NCI-H510A (cell line): ENCODE data around the gene CTSH.
A peak's percentile ranks its signal among the peaks of the same experiment; 100 is the strongest.
"Not testable (repeated sequence)": the region's sequence is repeated elsewhere in the genome, so short reads cannot be mapped to it uniquely, and the experiment has no call there.

Experiments
- DNase-seq: peaks from one replicate; lab custom pipeline; 2025; lab: John Stamatoyannopoulos, UW

CTSH gene

GRCh38 chr15:78880813-78881212 is 64.0 kb downstream of the CTSH start:
- DNase-seq = no peak

- no peak for DNase-seq
These were observed 64.7 kb downstream of the CTSH start for GRCh38 chr15:78880242-78880533.

- DNase-seq = no peak
These were observed 65.2 kb downstream of the CTSH start for GRCh38 chr15:78879517-78880241.

- DNase-seq = no peak
These were observed 66.5 kb downstream of the CTSH start for GRCh38 chr15:78878356-78878755.

- not testable (repeated sequence) for DNase-seq
These were observed 67.9 kb downstream of the CTSH start for GRCh38 chr15:78876954-78877353.

GRCh38 chr15:78875107-78875914 is 69.5 kb downstream of the CTSH start:
- no peak for DNase-seq

GRCh38 chr15:78873793-78874765 is 70.8 kb downstream of the CTSH start:
- DNase-seq = no peak

- DNase-seq = peak; percentile 50
These were observed 71.7 kb downstream of the CTSH start for GRCh38 chr15:78872972-78873792.

GRCh38 chr15:78872155-78872971 is 72.5 kb downstream of the CTSH start, which contains the start of gene MORF4L1:
Gene MORF4L1, plus strand, starts transcription at chr15:78872890. Its CDS starts 128 bp downstream, at chr15:78873018.
- DNase-seq = peak; percentile 69

- not testable (repeated sequence) for DNase-seq
These were observed 73.2 kb downstream of the CTSH start for GRCh38 chr15:78871483-78872127.
